ENCODE measurements around the gene IL1RN. TPM values are rescaled to one million over a fixed set of nuclear protein-coding genes. Genes with fewer than 3 reads are reported as not detected.

IL1RN gene
- total and polyA plus RNA-seq, 2 donors from 2014 or later, result 1.3 to 2.1 TPM

DNA sequence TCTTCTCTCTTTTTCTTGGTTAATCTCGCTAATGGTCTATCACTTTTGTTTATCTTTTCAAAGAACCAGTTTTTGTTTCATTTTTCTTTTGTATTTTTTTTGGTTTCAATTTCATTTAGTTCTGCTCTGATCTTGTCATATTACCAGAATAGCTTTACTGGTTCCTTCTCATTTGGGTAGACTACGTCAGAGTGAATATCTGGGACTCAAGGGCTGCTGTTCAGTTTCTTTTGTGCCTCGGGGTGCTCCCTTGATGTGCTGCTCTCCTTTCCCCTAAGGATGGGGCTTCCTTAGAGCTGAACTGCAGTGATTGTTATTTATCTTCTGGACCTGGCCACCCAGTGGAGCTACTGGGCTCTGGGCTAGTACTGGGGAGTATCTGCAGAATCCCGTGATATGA is 29.4 kb upstream of the IL1RN start:
- Histone ChIP-seq H3K36me3 (ENCODE audit: control insufficient read depth in 2 of 3, insufficient read depth in 3 of 3, low read length in 3 of 3) (no peaks in the 10 kb centered on the region), H3K27ac (ENCODE audit: low read depth in 2 of 2, low read length in 2 of 2) (no peak overlapping the region), H3K4me3 (ENCODE audit: low read length in 3 of 3) (no peak overlapping the region), H3K4me1 (ENCODE audit: control insufficient read depth in 2 of 3, insufficient read depth in 2 of 3, low read depth in 1 of 3, low read length in 3 of 3) (no peaks in the 10 kb centered on the region), H3K9ac (ENCODE audit: low read length in 3 of 3) (no peak overlapping the region), H3K9me3 (ENCODE audit: control insufficient read depth in 2 of 3, insufficient read depth in 1 of 3, low read length in 3 of 3) (no peaks in the 10 kb centered on the region), H3K27me3 (ENCODE audit: control insufficient read depth, insufficient read depth, low read length) (no peaks in the 10 kb centered on the region)
- no peak for FAIRE-seq
- intact Hi-C loops (cut with DNase I), result no loop called here
- TF ChIP-seq, protein P1, sequence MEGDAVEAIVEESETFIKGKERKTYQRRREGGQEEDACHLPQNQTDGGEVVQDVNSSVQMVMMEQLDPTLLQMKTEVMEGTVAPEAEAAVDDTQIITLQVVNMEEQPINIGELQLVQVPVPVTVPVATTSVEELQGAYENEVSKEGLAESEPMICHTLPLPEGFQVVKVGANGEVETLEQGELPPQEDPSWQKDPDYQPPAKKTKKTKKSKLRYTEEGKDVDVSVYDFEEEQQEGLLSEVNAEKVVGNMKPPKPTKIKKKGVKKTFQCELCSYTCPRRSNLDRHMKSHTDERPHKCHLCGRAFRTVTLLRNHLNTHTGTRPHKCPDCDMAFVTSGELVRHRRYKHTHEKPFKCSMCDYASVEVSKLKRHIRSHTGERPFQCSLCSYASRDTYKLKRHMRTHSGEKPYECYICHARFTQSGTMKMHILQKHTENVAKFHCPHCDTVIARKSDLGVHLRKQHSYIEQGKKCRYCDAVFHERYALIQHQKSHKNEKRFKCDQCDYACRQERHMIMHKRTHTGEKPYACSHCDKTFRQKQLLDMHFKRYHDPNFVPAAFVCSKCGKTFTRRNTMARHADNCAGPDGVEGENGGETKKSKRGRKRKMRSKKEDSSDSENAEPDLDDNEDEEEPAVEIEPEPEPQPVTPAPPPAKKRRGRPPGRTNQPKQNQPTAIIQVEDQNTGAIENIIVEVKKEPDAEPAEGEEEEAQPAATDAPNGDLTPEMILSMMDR (IDR thresholded peaks at IDR 0.05; ENCODE audit: borderline replicate concordance, extremely low read depth, insufficient read depth), result no peak
- DNase-seq, result no peak

DNA sequence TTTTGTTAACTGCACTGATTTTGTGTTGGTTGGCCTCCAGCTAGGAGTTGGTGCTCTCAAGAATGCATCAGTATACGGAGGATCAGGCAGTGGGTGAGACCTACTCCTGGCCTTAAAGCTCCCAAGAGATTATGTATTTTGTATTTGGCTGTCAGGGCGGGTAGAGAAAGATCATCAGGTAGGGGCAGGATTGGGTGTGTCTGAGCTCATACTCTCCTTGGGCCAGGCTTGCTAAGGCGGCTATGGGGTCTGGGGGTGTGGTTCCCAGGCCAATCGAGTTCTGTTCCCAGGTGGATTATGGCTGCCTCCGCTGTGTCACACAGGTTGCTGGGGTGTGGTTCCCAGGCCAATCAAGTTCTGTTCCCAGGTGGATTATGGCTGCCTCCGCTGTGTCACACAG is 28.9 kb upstream of the IL1RN start:
- H3K36me3 ChIP-seq (ENCODE audit: control insufficient read depth in 2 of 3, insufficient read depth in 3 of 3, low read length in 3 of 3), result no peaks in the 10 kb centered on the region
- no peaks in the 10 kb centered on the region for H3K27me3 ChIP-seq (ENCODE audit: control insufficient read depth, insufficient read depth, low read length)
- no peak overlapping the region for H3K4me3 ChIP-seq (ENCODE audit: low read length in 3 of 3)
- no peak overlapping the region for H3K9ac ChIP-seq (ENCODE audit: low read length in 3 of 3)
- no peaks in the 10 kb centered on the region for H3K9me3 ChIP-seq (ENCODE audit: control insufficient read depth in 2 of 3, insufficient read depth in 1 of 3, low read length in 3 of 3)
- no peak overlapping the region for H3K27ac ChIP-seq (ENCODE audit: low read depth in 2 of 2, low read length in 2 of 2)
- TF ChIP-seq, protein P1 (IDR thresholded peaks at IDR 0.05; ENCODE audit: borderline replicate concordance, extremely low read depth, insufficient read depth), result no peak
- FAIRE-seq (no peak), DNase-seq (no peak)
- intact Hi-C loops (cut with DNase I), result no loop called here
- H3K4me1 ChIP-seq (ENCODE audit: control insufficient read depth in 2 of 3, insufficient read depth in 2 of 3, low read depth in 1 of 3, low read length in 3 of 3), result no peaks in the 10 kb centered on the region

DNA sequence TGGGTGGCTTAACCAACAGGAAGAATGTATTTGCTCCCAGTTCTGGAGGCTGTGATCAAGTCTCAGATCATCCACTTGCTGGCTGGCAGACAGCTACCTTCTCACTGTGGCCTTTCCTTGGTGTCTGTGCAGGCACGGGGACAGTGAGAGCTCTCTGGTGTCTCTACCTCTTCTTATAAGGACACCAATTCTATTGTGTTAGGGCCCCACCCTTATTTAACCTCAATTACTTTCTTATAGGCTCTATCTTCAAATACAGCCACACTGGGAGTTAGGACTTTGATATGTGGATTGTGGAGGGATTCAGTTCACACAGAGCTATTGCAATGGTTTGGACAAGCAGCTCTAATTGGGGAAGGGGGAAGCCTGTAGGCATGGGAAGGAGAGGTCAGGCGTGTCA is 25.3 kb upstream of the IL1RN start:
- no peak overlapping the region for H3K9ac ChIP-seq (ENCODE audit: low read length in 3 of 3)
- H3K4me1 ChIP-seq (ENCODE audit: control insufficient read depth in 2 of 3, insufficient read depth in 2 of 3, low read depth in 1 of 3, low read length in 3 of 3), result no peaks in the 10 kb centered on the region
- FAIRE-seq (no peak), DNase-seq (no peak)
- H3K4me3 ChIP-seq (ENCODE audit: low read length in 3 of 3), result no peak overlapping the region
- H3K27ac ChIP-seq (ENCODE audit: low read depth in 2 of 2, low read length in 2 of 2), result no peak overlapping the region
- H3K27me3 ChIP-seq (ENCODE audit: control insufficient read depth, insufficient read depth, low read length), result no peaks in the 10 kb centered on the region
- intact Hi-C loops (cut with DNase I), result no loop called here
- TF ChIP-seq, protein P1 (IDR thresholded peaks at IDR 0.05; ENCODE audit: borderline replicate concordance, extremely low read depth, insufficient read depth), result no peak
- no peaks in the 10 kb centered on the region for H3K36me3 ChIP-seq (ENCODE audit: control insufficient read depth in 2 of 3, insufficient read depth in 3 of 3, low read length in 3 of 3)
- no peaks in the 10 kb centered on the region for H3K9me3 ChIP-seq (ENCODE audit: control insufficient read depth in 2 of 3, insufficient read depth in 1 of 3, low read length in 3 of 3)

DNA sequence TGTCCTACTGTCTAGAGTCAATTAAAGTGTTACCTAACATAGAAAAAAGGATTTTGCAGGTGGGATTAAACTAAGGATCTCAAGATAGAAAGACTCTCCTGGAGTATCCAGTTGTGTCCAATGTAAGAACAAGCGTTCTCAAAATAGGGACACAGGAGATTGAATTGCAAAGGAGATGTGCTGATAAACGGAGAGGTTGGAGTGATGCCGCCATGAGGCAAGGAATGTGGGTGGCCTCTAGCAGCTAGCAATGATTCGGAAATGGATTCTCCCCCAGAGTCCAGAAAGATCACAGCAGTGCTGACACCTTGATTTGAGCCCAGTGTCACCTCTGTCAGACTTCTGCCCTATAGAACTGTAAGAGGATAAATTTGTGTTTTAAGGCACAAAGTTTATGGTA is 24.1 kb upstream of the IL1RN start:
- no peak for DNase-seq
- H3K36me3 ChIP-seq (ENCODE audit: control insufficient read depth in 2 of 3, insufficient read depth in 3 of 3, low read length in 3 of 3), result no peaks in the 10 kb centered on the region
- intact Hi-C loops (cut with DNase I), result no loop called here

More for the DNA sequence above, 24.1 kb upstream of the IL1RN start:
- H3K27ac ChIP-seq (ENCODE audit: low read depth in 2 of 2, low read length in 2 of 2), result no peak overlapping the region
- FAIRE-seq, result no peak
- no peaks in the 10 kb centered on the region for H3K27me3 ChIP-seq (ENCODE audit: control insufficient read depth, insufficient read depth, low read length)
- H3K9ac ChIP-seq (ENCODE audit: low read length in 3 of 3), result no peak overlapping the region
- H3K9me3 ChIP-seq (ENCODE audit: control insufficient read depth in 2 of 3, insufficient read depth in 1 of 3, low read length in 3 of 3), result no peaks in the 10 kb centered on the region
- H3K4me3 ChIP-seq (ENCODE audit: low read length in 3 of 3), result no peak overlapping the region
- TF ChIP-seq, protein P1 (IDR thresholded peaks at IDR 0.05; ENCODE audit: borderline replicate concordance, extremely low read depth, insufficient read depth), result no peak
- no peaks in the 10 kb centered on the region for H3K4me1 ChIP-seq (ENCODE audit: control insufficient read depth in 2 of 3, insufficient read depth in 2 of 3, low read depth in 1 of 3, low read length in 3 of 3)

Measured in kidney (tissue), 14 donors.